NB4 (cell line): ENCODE results near the gene MBOAT7.
"Not testable (repeated sequence)": the region's sequence is repeated elsewhere in the genome, so short reads cannot be mapped to it uniquely, and the experiment has no call there.

Experiments used
- POLR2A ChIP-seq: IDR thresholded peaks from 2 replicates; pipeline ENCODE4 v1.6.1; 2011; ENCODE audit warnings: mild to moderate bottlenecking; ENCODE audit not compliant: insufficient read length; ENCODE audit errors: extremely low read depth
- TF ChIP-seq, protein P1 (sequence below): IDR thresholded peaks from one replicate; pipeline ENCODE4 v1.5.1; 2012; ENCODE audit warnings: low read depth, low read length

DNA sequence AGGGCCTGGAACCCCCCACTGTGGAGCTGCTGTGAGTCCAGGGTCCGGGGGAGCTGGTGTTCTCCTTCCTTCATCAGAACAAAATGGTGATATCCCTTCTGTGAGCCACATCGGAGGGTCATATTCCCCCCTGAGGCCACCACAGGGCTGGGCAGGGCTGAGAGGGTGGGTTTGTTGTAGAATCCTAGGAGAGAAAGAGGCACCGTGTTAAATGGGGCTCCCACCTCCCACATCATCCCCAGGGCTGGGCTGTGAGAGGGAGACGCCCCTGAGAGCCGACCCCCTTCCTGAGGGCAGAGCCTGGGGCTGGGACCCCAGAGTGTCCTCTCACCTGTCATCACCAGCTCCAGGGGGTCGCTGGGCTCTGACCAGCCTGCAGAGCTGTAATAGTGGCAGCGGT, 32.6 kb upstream of the MBOAT7 start:
- TF ChIP-seq, protein P1, sequence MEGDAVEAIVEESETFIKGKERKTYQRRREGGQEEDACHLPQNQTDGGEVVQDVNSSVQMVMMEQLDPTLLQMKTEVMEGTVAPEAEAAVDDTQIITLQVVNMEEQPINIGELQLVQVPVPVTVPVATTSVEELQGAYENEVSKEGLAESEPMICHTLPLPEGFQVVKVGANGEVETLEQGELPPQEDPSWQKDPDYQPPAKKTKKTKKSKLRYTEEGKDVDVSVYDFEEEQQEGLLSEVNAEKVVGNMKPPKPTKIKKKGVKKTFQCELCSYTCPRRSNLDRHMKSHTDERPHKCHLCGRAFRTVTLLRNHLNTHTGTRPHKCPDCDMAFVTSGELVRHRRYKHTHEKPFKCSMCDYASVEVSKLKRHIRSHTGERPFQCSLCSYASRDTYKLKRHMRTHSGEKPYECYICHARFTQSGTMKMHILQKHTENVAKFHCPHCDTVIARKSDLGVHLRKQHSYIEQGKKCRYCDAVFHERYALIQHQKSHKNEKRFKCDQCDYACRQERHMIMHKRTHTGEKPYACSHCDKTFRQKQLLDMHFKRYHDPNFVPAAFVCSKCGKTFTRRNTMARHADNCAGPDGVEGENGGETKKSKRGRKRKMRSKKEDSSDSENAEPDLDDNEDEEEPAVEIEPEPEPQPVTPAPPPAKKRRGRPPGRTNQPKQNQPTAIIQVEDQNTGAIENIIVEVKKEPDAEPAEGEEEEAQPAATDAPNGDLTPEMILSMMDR: not testable (repeated sequence)
- not testable (repeated sequence) for TF ChIP-seq POLR2A
